COLO829 (cell line): ENCODE measurements around the gene IGF1R.

Experiments used
- DNase-seq: peaks from one replicate; pipeline ENCODE4 v3.0.0; 2012; ENCODE audit warnings: low spot score

IGF1R gene

GRCh38 chr15:98727115-98728040 is 79.0 kb downstream of the IGF1R start:
- DNase-seq: peak; percentile 91

GRCh38 chr15:98728082-98728810 is 79.9 kb downstream of the IGF1R start:
- DNase-seq: no peak

GRCh38 chr15:98728811-98729160 is 80.4 kb downstream of the IGF1R start:
- DNase-seq: no peak

GRCh38 chr15:98729446-98730042 is 81.2 kb downstream of the IGF1R start:
- no peak for DNase-seq

GRCh38 chr15:98730860-98731711 is 82.7 kb downstream of the IGF1R start:
- no peak for DNase-seq

GRCh38 chr15:98731712-98732450 is 83.5 kb downstream of the IGF1R start:
- DNase-seq: no peak

- DNase-seq: no peak
These were observed 84.8 kb downstream of the IGF1R start for GRCh38 chr15:98733098-98733497.

GRCh38 chr15:98734466-98735199 is 86.3 kb downstream of the IGF1R start:
- no peak for DNase-seq

GRCh38 chr15:98735304-98735703 is 87.0 kb downstream of the IGF1R start:
- DNase-seq: no peak

- no peak for DNase-seq
These were observed 87.7 kb downstream of the IGF1R start for GRCh38 chr15:98735895-98736617.

GRCh38 chr15:98737159-98737558 is 88.8 kb downstream of the IGF1R start:
- no peak for DNase-seq

- no peak for DNase-seq
These were observed 89.4 kb downstream of the IGF1R start for GRCh38 chr15:98737721-98738120.

- DNase-seq: no peak
These were observed 90.5 kb downstream of the IGF1R start for GRCh38 chr15:98738689-98739401.

GRCh38 chr15:98740295-98740694 is 92.0 kb downstream of the IGF1R start:
- no peak for DNase-seq

- no peak for DNase-seq
These were observed 92.6 kb downstream of the IGF1R start for GRCh38 chr15:98740963-98741362.

GRCh38 chr15:98743177-98743576 is 94.8 kb downstream of the IGF1R start:
- DNase-seq: peak; percentile 41

- no peak for DNase-seq
These were observed 96.2 kb downstream of the IGF1R start for GRCh38 chr15:98744506-98744905.

GRCh38 chr15:98745179-98745578 is 96.8 kb downstream of the IGF1R start:
- DNase-seq: no peak
